H9 (cell line): Measurements from ENCODE around the gene GABRB3. TPM values are rescaled to one million over a fixed set of nuclear protein-coding genes. Genes with fewer than 3 reads are reported as not detected.

Experiments used
- DNase-seq: peaks from one replicate; pipeline ENCODE4 v3.0.0-alpha.2; 2017
- H2AFZ ChIP-seq: one replicate; pipeline ENCODE4 v1.6.1; 2013; ENCODE audit warnings: mild to moderate bottlenecking, low read length, control low read depth, moderate library complexity
- H2AK5ac ChIP-seq: 2 replicates; pipeline ENCODE4 v1.6.1; 2013; ENCODE audit warnings: low read length, control low read depth, mixed read lengths; ENCODE audit not compliant: insufficient read length
- H2BK120ac ChIP-seq: one replicate; pipeline ENCODE4 v1.6.1; 2013; ENCODE audit warnings: low read depth, mild to moderate bottlenecking, low read length, control low read depth, inconsistent platforms; ENCODE audit not compliant: poor library complexity, severe bottlenecking
- H2BK12ac ChIP-seq: 2 replicates; pipeline ENCODE4 v1.6.1; 2013; ENCODE audit warnings: low read length, control low read depth, mixed read lengths, low read depth; ENCODE audit not compliant: insufficient read length
- H2BK15ac ChIP-seq: 2 replicates; pipeline ENCODE4 v1.6.1; 2013; ENCODE audit warnings: low read depth, low read length, control low read depth
- H2BK20ac ChIP-seq: one replicate; pipeline ENCODE4 v1.6.1; 2013; ENCODE audit warnings: low read depth, mild to moderate bottlenecking, low read length, control low read depth, inconsistent platforms; ENCODE audit not compliant: poor library complexity, severe bottlenecking
- H2BK5ac ChIP-seq: 2 replicates; pipeline ENCODE4 v1.6.1; 2013; ENCODE audit warnings: low read length, control low read depth, mixed read lengths; ENCODE audit not compliant: insufficient read length
- H3K14ac ChIP-seq: 2 replicates; pipeline ENCODE4 v1.6.1; 2013; ENCODE audit warnings: low read length, control low read depth; ENCODE audit not compliant: insufficient read depth
- H3K18ac ChIP-seq: 2 replicates; pipeline ENCODE4 v1.6.1; 2013; ENCODE audit warnings: low read depth, mild to moderate bottlenecking, mixed read lengths, low read length, control low read depth; ENCODE audit not compliant: insufficient read length
- H3K23ac ChIP-seq: 2 replicates; pipeline ENCODE4 v1.6.1; 2013; ENCODE audit warnings: low read length, control low read depth, mixed read lengths, low read depth; ENCODE audit not compliant: insufficient read length
- H3K23me2 ChIP-seq: 2 replicates; pipeline ENCODE4 v1.6.1; 2013; ENCODE audit warnings: low read depth, mild to moderate bottlenecking, mixed read lengths, low read length, control low read depth; ENCODE audit not compliant: insufficient read length, poor library complexity, severe bottlenecking
- H3K27ac ChIP-seq: 2 replicates; pipeline ENCODE4 v1.5.1; 2013; ENCODE audit warnings: low read length, control low read depth, mixed read lengths, low read depth; ENCODE audit not compliant: insufficient read length
- H3K27me3 ChIP-seq: 2 replicates; pipeline ENCODE4 v1.6.1; 2013; ENCODE audit warnings: low read length, control low read depth, inconsistent platforms; ENCODE audit not compliant: insufficient read depth
- H3K4ac ChIP-seq: 2 replicates; pipeline ENCODE4 v1.6.1; 2013; ENCODE audit warnings: low read depth, mild to moderate bottlenecking, control low read depth, inconsistent platforms, low read length, moderate library complexity
- H3K4me1 ChIP-seq: 2 replicates; pipeline ENCODE4 v1.6.1; 2013; ENCODE audit warnings: low read length, control low read depth, inconsistent platforms; ENCODE audit not compliant: insufficient read depth
- H3K4me2 ChIP-seq: 2 replicates; pipeline ENCODE4 v1.6.1; 2013; ENCODE audit warnings: low read length, control low read depth, mixed read lengths; ENCODE audit not compliant: insufficient read length, insufficient read depth
- H3K56ac ChIP-seq: 2 replicates; pipeline ENCODE4 v1.6.1; 2013; ENCODE audit warnings: low read depth, mild to moderate bottlenecking, mixed read lengths, low read length, control low read depth; ENCODE audit not compliant: insufficient read length
- H3K79me1 ChIP-seq: 2 replicates; pipeline ENCODE4 v1.6.1; 2013; ENCODE audit warnings: low read depth, mild to moderate bottlenecking, moderate library complexity, low read length, control low read depth, inconsistent platforms; ENCODE audit not compliant: insufficient read depth, poor library complexity, severe bottlenecking
- H3K79me2 ChIP-seq: 2 replicates; pipeline ENCODE4 v1.6.1; 2013; ENCODE audit warnings: low read length, control low read depth, inconsistent platforms; ENCODE audit not compliant: insufficient read depth
- H3K9ac ChIP-seq: 2 replicates; pipeline ENCODE4 v1.6.1; 2013; ENCODE audit warnings: low read length, control low read depth, mixed read lengths; ENCODE audit not compliant: insufficient read length; ENCODE audit errors: extremely low read depth
- H3K9me3 ChIP-seq: one replicate; pipeline ENCODE4 v1.6.1; 2013; ENCODE audit warnings: low read depth, low read length, inconsistent platforms; ENCODE audit not compliant: control insufficient read depth
- H3T11ph ChIP-seq: one replicate; pipeline ENCODE4 v1.6.1; 2013; ENCODE audit warnings: mild to moderate bottlenecking, low read length, control low read depth, inconsistent platforms
- H4K20me1 ChIP-seq: one replicate; pipeline ENCODE4 v1.6.1; 2013; ENCODE audit not compliant: control insufficient read depth, insufficient read length, insufficient read depth
- H4K5ac ChIP-seq: 2 replicates; pipeline ENCODE4 v1.6.1; 2013; ENCODE audit warnings: low read depth, mild to moderate bottlenecking, mixed read lengths, low read length, control low read depth; ENCODE audit not compliant: insufficient read length
- H4K8ac ChIP-seq: replicated peaks from 2 replicates; pipeline ENCODE4 v1.6.1; 2013; ENCODE audit warnings: low read length, control low read depth, mixed read lengths, low read depth; ENCODE audit not compliant: insufficient read length
- H4K91ac ChIP-seq: 2 replicates; pipeline ENCODE4 v1.6.1; 2013; ENCODE audit warnings: low read depth, mild to moderate bottlenecking, moderate library complexity, mixed read lengths, low read length, control low read depth; ENCODE audit not compliant: insufficient read length
- H3K27ac Mint-ChIP-seq, 3 experiments: 2 replicates in 2 of 3; 3 replicates in 1 of 3; pipeline ENCODE4 v1.8.0; 2020 to 2021; ENCODE audit warnings: mixed read lengths in 3 of 3, mild to moderate bottlenecking in 1 of 3, moderate library complexity in 1 of 3
- H3K27me3 Mint-ChIP-seq: 2 replicates; pipeline ENCODE4 v1.8.0; 2021; ENCODE audit warnings: low read depth, mild to moderate bottlenecking, moderate library complexity, mixed read lengths
- H3K36me3 Mint-ChIP-seq, 3 experiments: 2 replicates in 2 of 3; 3 replicates in 1 of 3; pipeline ENCODE4 v1.8.0; 2020 to 2021; ENCODE audit warnings: low read depth in 3 of 3, mixed read lengths in 3 of 3; ENCODE audit not compliant: insufficient read depth in 1 of 3
- H3K4me1 Mint-ChIP-seq, 2 experiments: 2 replicates each; pipeline ENCODE4 v1.8.0; 2020; ENCODE audit warnings: mixed read lengths in 2 of 2
- H3K4me3 Mint-ChIP-seq, 2 experiments: 2 replicates in 1 of 2; 3 replicates in 1 of 2; pipeline ENCODE4 v1.8.0; 2020 to 2021; ENCODE audit warnings: mild to moderate bottlenecking in 2 of 2, mixed read lengths in 2 of 2, moderate library complexity in 1 of 2
- H3K9me3 Mint-ChIP-seq, 2 experiments: 2 replicates in 1 of 2; 3 replicates in 1 of 2; pipeline ENCODE4 v1.8.0; 2020; ENCODE audit warnings: mild to moderate bottlenecking in 2 of 2, mixed read lengths in 2 of 2, moderate library complexity in 1 of 2
- CTCF ChIP-seq: fragments of 200-600 bp; sonication (generic); conservative IDR thresholded peaks from 3 replicates; pipeline ENCODE4 v1.8.0; 2021; ENCODE audit warnings: antibody characterized with exemption, mild to moderate bottlenecking
- WGBS: extraction: QIAGEN DNeasy Blood & Tissue Kit; methylation state at CpG from one replicate; pipeline ENCODE4 v1.1.7; 2013; ENCODE audit warnings: missing lambda C conversion rate, low lambda C conversion rate, mixed read lengths; ENCODE audit not compliant: insufficient read length; ENCODE audit errors: extremely low coverage; 5-methylcytosine and 5-hydroxymethylcytosine counted together
- total RNA-seq: library from RNA; stranded (reverse); gene quantifications from 2 replicates; pipeline ENCODE4 v1.2.1, GENCODE V29; 2021

Gene GABRB3
- total RNA-seq, 1 experiment from 2014 or later = 98.2 TPM

GRCh38 chr15:26807517-26808427 lies 34.9 kb upstream of the GABRB3 start:
- no peak overlapping the region for H2AK5ac ChIP-seq
- H2BK12ac ChIP-seq = no peak overlapping the region
- H2BK20ac ChIP-seq = no peak overlapping the region
- Mint-ChIP-seq H3K27ac (0 out of 7 replicates have a peak overlapping the region, but pooled peaks of 1 of the 3 experiments have one; percentile 50), H3K4me3 (no peak overlapping the region), H3K36me3 (peaks cover 0 to 21% (median 0%) of the 10 kb centered on the region in 3 experiments; a peak in 4 of 7 replicates), H3K4me1 (peaks cover 7 to 8% of the 10 kb centered on the region in 2 experiments; a peak in 2 of 4 replicates), H3K9me3 (peaks cover 9 to 18% of the 10 kb centered on the region in 2 experiments), H3K27me3 (peaks cover 6% of the 10 kb centered on the region; the same call in 1 of the 2 replicates)
- no peak overlapping the region for H2BK5ac ChIP-seq
- H3K18ac ChIP-seq = no peak overlapping the region
- H3K23ac ChIP-seq = no peak overlapping the region
- H4K5ac ChIP-seq = no peak overlapping the region
- H4K20me1 ChIP-seq = no peaks in the 10 kb centered on the region
- no peaks in the 10 kb centered on the region for H3K23me2 ChIP-seq
- H3K4me2 ChIP-seq = no peak overlapping the region
- no peak overlapping the region for H2BK120ac ChIP-seq
- H3K27me3 ChIP-seq = no peaks in the 10 kb centered on the region
- no peaks in the 10 kb centered on the region for H3K9me3 ChIP-seq
- H3K79me1 ChIP-seq = no peaks in the 10 kb centered on the region
- H3K56ac ChIP-seq = no peak overlapping the region
- TF ChIP-seq CTCF = no peak
- H4K91ac ChIP-seq = no peak overlapping the region
- no peak overlapping the region for H3K9ac ChIP-seq
- H3K4ac ChIP-seq = no peak overlapping the region
- no peaks in the 10 kb centered on the region for H3K79me2 ChIP-seq
- no peak overlapping the region for H2AFZ ChIP-seq
- peak overlapping the region; percentile 81; the same call in 1 of the 2 replicates for H3K14ac ChIP-seq
- WGBS = no CpG with 5 or more reads among the region's 15 CpGs
- H4K8ac ChIP-seq = no peak overlapping the region
- no peak for DNase-seq
- H3K4me1 ChIP-seq = no peaks in the 10 kb centered on the region
- H2BK15ac ChIP-seq = no peak overlapping the region
- H3K27ac ChIP-seq = no peak overlapping the region
- H3T11ph ChIP-seq = no peak overlapping the region
